GM10248 (cell line): ENCODE results near the gene KIAA0513.

Experiments used
- CTCF ChIA-PET: fragments of 300-600 bp; sonication (Branson Sonifier 250); formaldehyde crosslinking; extraction: SDS; loops from one replicate; lab custom pipeline; 2021; ENCODE audit warnings: antibody characterized with exemption; lab: Yijun Ruan, JAX
- POLR2A ChIA-PET: fragments of 350-650 bp; sonication (Branson Sonifier 250); formaldehyde crosslinking; extraction: SDS; loops from one replicate; lab custom pipeline; 2020; ENCODE audit warnings: antibody characterized with exemption; lab: Yijun Ruan, JAX
- DNase-seq: peaks from one replicate; pipeline ENCODE4 v3.0.0; 2012; ENCODE audit errors: extremely low spot score
- CTCF ChIP-seq: IDR thresholded peaks from 2 replicates; pipeline ENCODE4 v1.5.1; 2012; ENCODE audit warnings: mild to moderate bottlenecking, low read depth; ENCODE audit errors: extremely low read depth, missing control alignments, control extremely low read depth

The KIAA0513 gene

GRCh38 chr16:85137323-85138072, 109.9 kb downstream of the KIAA0513 start:
- no peak for TF ChIP-seq CTCF
- no peak for DNase-seq
- ChIA-PET CTCF (interaction anchor here (1.9 kb wide), 1 partner anchor 23 kb away, joined by 6 read pairs; no protein-coding TSS in a partner anchor), POLR2A (no interaction called here)

GRCh38 chr16:85138073-85138824, 110.7 kb downstream of the KIAA0513 start:
- no peak for DNase-seq
- ChIA-PET POLR2A (no interaction called here), CTCF (interaction anchor here (1.9 kb wide), 1 partner anchor 23 kb away, joined by 6 read pairs; no protein-coding TSS in a partner anchor)
- no peak for TF ChIP-seq CTCF

- DNase-seq: no peak
- no peak for TF ChIP-seq CTCF
- CTCF ChIA-PET: interaction anchor here (1.4 kb wide), 1 partner anchor 114 kb away, joined by 3 read pairs; no protein-coding TSS in a partner anchor
- POLR2A ChIA-PET: no interaction called here
These were observed 111.4 kb downstream of the KIAA0513 start for GRCh38 chr16:85138825-85139627.

GRCh38 chr16:85139881-85140339, 112.3 kb downstream of the KIAA0513 start:
- ChIA-PET POLR2A (interaction anchor here (0.6 kb wide), 1 partner anchor 1103 kb away, joined by 3 read pairs; no protein-coding TSS in a partner anchor), CTCF (interaction anchor here (1.1 to 1.4 kb wide), 3 partner anchors 15 to 113 kb away, joined by 3 to 6 read pairs (median 4); no protein-coding TSS in a partner anchor)
- no peak for DNase-seq
- no peak for TF ChIP-seq CTCF

- DNase-seq: no peak
- CTCF ChIA-PET: interaction anchor here (1.1 to 1.4 kb wide), 3 partner anchors 16 to 113 kb away, joined by 3 to 6 read pairs (median 4); no protein-coding TSS in a partner anchor
- no peak for TF ChIP-seq CTCF
- POLR2A ChIA-PET: no interaction called here
These were observed 112.9 kb downstream of the KIAA0513 start for GRCh38 chr16:85140455-85141012.
